GM18907 (cell line): ENCODE measurements around the gene MNAT1.

ENCODE experiments used
- ATAC-seq: cut with Tn5 transposase; IDR thresholded peaks from one replicate; pipeline ENCODE4 v1.9.1; 2021; ENCODE audit warnings: mild to moderate bottlenecking, moderate library complexity; ENCODE audit not compliant: unreplicated experiment

MNAT1 gene

DNA sequence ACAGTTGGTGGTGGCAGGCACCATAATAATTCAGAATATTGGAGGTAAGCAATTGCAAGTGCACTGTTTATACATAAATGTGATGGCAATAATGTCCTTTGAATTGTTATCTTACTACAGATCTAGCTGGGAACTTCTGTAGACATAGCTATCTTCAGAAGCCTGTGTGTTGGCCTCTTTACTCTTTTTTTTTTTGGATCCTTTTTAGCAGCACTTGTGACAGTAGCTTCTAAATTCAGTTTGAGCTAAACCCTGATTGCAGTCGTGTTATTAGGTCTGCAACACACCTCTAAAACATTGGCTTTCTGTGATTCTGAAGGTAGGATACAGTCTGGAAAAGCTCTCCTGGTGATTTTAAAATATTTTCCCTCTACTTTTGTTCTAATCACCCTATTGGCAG lies 285.0 kb downstream of the MNAT1 start:
- no peak for ATAC-seq
